GM21381 (cell line): Measurements from ENCODE around the gene CTXND1.

Experiments used
- ATAC-seq: cut with Tn5 transposase; IDR thresholded peaks from one replicate; pipeline ENCODE4 v1.9.1; 2021; ENCODE audit warnings: mild to moderate bottlenecking, moderate library complexity; ENCODE audit not compliant: unreplicated experiment

CTXND1 gene

GRCh38 chr15:80210611-80211573 is 41.1 kb downstream of the CTXND1 start:
- peak; percentile 55 for ATAC-seq

- ATAC-seq: no peak
Measured at GRCh38 chr15:80208758-80209734, 43.0 kb downstream of the CTXND1 start.

GRCh38 chr15:80207887-80208286 is 44.1 kb downstream of the CTXND1 start:
- ATAC-seq: no peak

GRCh38 chr15:80204231-80204630 is 47.8 kb downstream of the CTXND1 start:
- no peak for ATAC-seq

GRCh38 chr15:80203361-80203885 is 48.6 kb downstream of the CTXND1 start:
- no peak for ATAC-seq

- no peak for ATAC-seq
Measured at GRCh38 chr15:80202641-80203360, 49.2 kb downstream of the CTXND1 start.

GRCh38 chr15:80202016-80202315 is 50.0 kb downstream of the CTXND1 start:
- ATAC-seq: no peak

GRCh38 chr15:80201256-80202015 is 50.6 kb downstream of the CTXND1 start:
- no peak for ATAC-seq

- no peak for ATAC-seq
Measured at GRCh38 chr15:80199869-80200268, 52.1 kb downstream of the CTXND1 start.

- no peak for ATAC-seq
Measured at GRCh38 chr15:80199366-80199765, 52.6 kb downstream of the CTXND1 start.

GRCh38 chr15:80194914-80195313 is 57.1 kb downstream of the CTXND1 start:
- ATAC-seq: no peak

- no peak for ATAC-seq
Measured at GRCh38 chr15:80194186-80194585, 57.8 kb downstream of the CTXND1 start.

GRCh38 chr15:80191897-80192595 is 60.0 kb downstream of the CTXND1 start:
- ATAC-seq: no peak

GRCh38 chr15:80191198-80191597 is 60.8 kb downstream of the CTXND1 start:
- ATAC-seq: no peak

- no peak for ATAC-seq
Measured at GRCh38 chr15:80188251-80188650, 63.8 kb downstream of the CTXND1 start.

- no peak for ATAC-seq
Measured at GRCh38 chr15:80186597-80186996, 65.4 kb downstream of the CTXND1 start.

- ATAC-seq: no peak
Measured at GRCh38 chr15:80186066-80186465, 65.9 kb downstream of the CTXND1 start.

- ATAC-seq: no peak
Measured at GRCh38 chr15:80185152-80185551, 66.9 kb downstream of the CTXND1 start.

GRCh38 chr15:80184554-80184953 is 67.5 kb downstream of the CTXND1 start:
- no peak for ATAC-seq
